SK-N-SH (cell line): Measurements from ENCODE around the gene C7. TPM values are rescaled to one million over a fixed set of nuclear protein-coding genes. Genes with fewer than 3 reads are reported as not detected.
A peak's percentile ranks its signal among the peaks of the same experiment; 100 is the strongest.

Experiments used
- CTCF ChIA-PET: fragments of 300-600, 350-600 bp; formaldehyde crosslinking; extraction: SDS; loops from one replicate; lab custom pipeline; 2021; lab: Yijun Ruan, JAX
- POLR2A ChIA-PET: fragments of 350-600 bp; sonication (Branson Sonifier 250); formaldehyde crosslinking; extraction: SDS; loops from one replicate; lab custom pipeline; 2020; ENCODE audit warnings: antibody characterized with exemption, inconsistent platforms; lab: Yijun Ruan, JAX
- DNase-seq: peaks from one replicate; pipeline ENCODE4 v3.0.0; 2012
- H2AFZ ChIP-seq: fragments of 200-600 bp; sonication (generic); 2 replicates; pipeline ENCODE4 v1.8.1; 2016; ENCODE audit warnings: antibody characterized with exemption, mild to moderate bottlenecking, low read depth
- H3F3A ChIP-seq: fragments of 200-600 bp; sonication (generic); replicated peaks from 2 replicates; pipeline ENCODE3; 2016; ENCODE audit warnings: antibody characterized with exemption, mild to moderate bottlenecking; ENCODE audit not compliant: insufficient read depth
- H3K27ac ChIP-seq, 2 experiments: fragments of 200-500 bp in 1 of 2; fragments of 200-600 bp in 1 of 2; sonication (Bioruptor generic) in 1 of 2; sonication (generic), shearing (Covaris generic) in 1 of 2; 2 replicates each; pipeline versions ENCODE4 v1.5.1 to v1.6.1; 2014 to 2016; ENCODE audit warnings: low read depth in 2 of 2, inconsistent platforms in 1 of 2, low read length in 1 of 2, mild to moderate bottlenecking in 1 of 2, mixed read lengths in 1 of 2
- H3K27me3 ChIP-seq: fragments of 200-600 bp; sonication (generic), shearing (Covaris generic); 2 replicates; pipeline ENCODE4 v1.6.1; 2016; ENCODE audit warnings: mixed run types; ENCODE audit not compliant: insufficient read depth
- H3K36me3 ChIP-seq, 2 experiments: fragments of 200-500 bp in 1 of 2; fragments of 200-600 bp in 1 of 2; sonication (Bioruptor generic) in 1 of 2; sonication (generic) in 1 of 2; replicated peaks in 1 of 2; 2 replicates each; pipeline versions ENCODE3 to v1.5.1; 2014 to 2016; ENCODE audit warnings: low read length in 1 of 2, mild to moderate bottlenecking in 1 of 2; ENCODE audit not compliant: insufficient read depth in 2 of 2, control insufficient read depth in 1 of 2
- H3K4me1 ChIP-seq, 2 experiments: fragments of 200-500 bp in 1 of 2; fragments of 200-600 bp in 1 of 2; sonication (Bioruptor generic) in 1 of 2; sonication (generic), shearing (Covaris generic) in 1 of 2; 2 replicates each; pipeline versions ENCODE4 v1.5.1 to v1.6.1; 2014 to 2016; ENCODE audit warnings: low read depth in 1 of 2, low read length in 1 of 2, mixed run types in 1 of 2; ENCODE audit not compliant: insufficient read depth in 2 of 2, control insufficient read depth in 1 of 2
- H3K4me2 ChIP-seq: fragments of 200-600 bp; sonication (generic), shearing (Covaris generic); 2 replicates; pipeline ENCODE4 v1.6.1; 2017; ENCODE audit warnings: mixed run types
- H3K4me3 ChIP-seq, 2 experiments: fragments of 200-500 bp in 1 of 2; fragments of 200-600 bp in 1 of 2; sonication (Bioruptor generic) in 1 of 2; sonication (generic), shearing (Covaris generic) in 1 of 2; 2 replicates each; pipeline versions ENCODE4 v1.5.1 to v1.8.1; 2014 to 2016; ENCODE audit warnings: low read depth in 2 of 2, inconsistent platforms in 1 of 2, low read length in 1 of 2, mild to moderate bottlenecking in 1 of 2, mixed read lengths in 1 of 2, moderate library complexity in 1 of 2
- H3K79me2 ChIP-seq: fragments of 200-600 bp; sonication (generic); 2 replicates; pipeline ENCODE4 v1.8.1; 2017; ENCODE audit warnings: mild to moderate bottlenecking; ENCODE audit not compliant: insufficient read depth
- H3K9ac ChIP-seq: fragments of 200-600 bp; sonication (generic); 2 replicates; pipeline ENCODE4 v1.6.1; 2017; ENCODE audit warnings: mixed run types
- H3K9me2 ChIP-seq: fragments of 200-600 bp; sonication (generic); 2 replicates; pipeline ENCODE4 v1.6.1; 2017; ENCODE audit warnings: mixed run types
- H3K9me3 ChIP-seq: fragments of 200-600 bp; sonication (generic); 2 replicates; pipeline ENCODE4 v1.6.1; 2017; ENCODE audit warnings: mixed run types, mild to moderate bottlenecking, moderate library complexity
- H4K20me1 ChIP-seq: fragments of 200-600 bp; sonication (generic); 2 replicates; pipeline ENCODE4 v1.6.1; 2017; ENCODE audit warnings: mild to moderate bottlenecking, mixed run types; ENCODE audit not compliant: insufficient read depth
- EP300 ChIP-seq, 2 experiments: IDR thresholded peaks; 2 replicates each; pipeline versions ENCODE4 v1.4.0 to v1.6.1; 2012; ENCODE audit warnings: borderline replicate concordance in 1 of 2, low read depth in 1 of 2, low read length in 1 of 2
- FOXM1 ChIP-seq: IDR thresholded peaks from 2 replicates; pipeline ENCODE4 v1.4.0; 2012; ENCODE audit warnings: low read depth, mild to moderate bottlenecking
- GATA2 ChIP-seq: sonication (generic); formaldehyde crosslinking; IDR thresholded peaks from 2 replicates; pipeline ENCODE4 v1.5.0; 2020; ENCODE audit warnings: mild to moderate bottlenecking, missing genetic modification reagents
- IRF3 ChIP-seq: fragments of 150-350 bp; IDR thresholded peaks from 2 replicates; pipeline ENCODE4 v1.6.1; 2016; ENCODE audit warnings: mild to moderate bottlenecking, low read depth, low read length
- MEF2A ChIP-seq: IDR thresholded peaks from 2 replicates; pipeline ENCODE4 v1.4.0; 2012; ENCODE audit warnings: low read depth, borderline replicate concordance
- NFIC ChIP-seq: IDR thresholded peaks from 2 replicates; pipeline ENCODE4 v1.4.0; 2012; ENCODE audit warnings: borderline replicate concordance
- PBX3 ChIP-seq: IDR thresholded peaks from 2 replicates; pipeline ENCODE4; 2012
- POLR2AphosphoS5 ChIP-seq: IDR thresholded peaks from 2 replicates; pipeline ENCODE4 v1.6.1; 2012; ENCODE audit warnings: low read depth, low read length
- RAD21 ChIP-seq: IDR thresholded peaks from 2 replicates; pipeline ENCODE4 v1.6.1; 2012; ENCODE audit warnings: mild to moderate bottlenecking, low read length
- RCOR1 ChIP-seq: fragments of 150-350 bp; IDR thresholded peaks from 2 replicates; pipeline ENCODE4 v1.6.1; 2017; ENCODE audit warnings: antibody characterized with exemption, low read length
- RFX5 ChIP-seq: IDR thresholded peaks from 2 replicates; pipeline ENCODE4 v1.6.1; 2012; ENCODE audit warnings: mild to moderate bottlenecking, improper control_type of control experiment, low read length
- SIN3A ChIP-seq: IDR thresholded peaks from 2 replicates; pipeline ENCODE4 v1.6.1; 2012; ENCODE audit warnings: low read depth, mild to moderate bottlenecking, low read length, moderate library complexity, borderline replicate concordance
- TAF1 ChIP-seq: IDR thresholded peaks from 2 replicates; pipeline ENCODE4 v1.6.1; 2012; ENCODE audit warnings: low read depth, mild to moderate bottlenecking, low read length, moderate library complexity, borderline replicate concordance
- TCF12 ChIP-seq: IDR thresholded peaks from 2 replicates; pipeline ENCODE4 v1.4.0; 2012
- TEAD4 ChIP-seq: IDR thresholded peaks from 2 replicates; pipeline ENCODE4 v1.4.0; 2012; ENCODE audit warnings: mild to moderate bottlenecking, borderline replicate concordance; ENCODE audit not compliant: insufficient read depth
- YY1 ChIP-seq: IDR thresholded peaks from 2 replicates; pipeline ENCODE4 v1.4.0; 2012; ENCODE audit warnings: low read depth, mild to moderate bottlenecking
- WGBS: methylation state at CpG from one replicate; pipeline ENCODE4 v1.1.6; 2017; ENCODE audit warnings: low lambda C conversion rate; 5-methylcytosine and 5-hydroxymethylcytosine counted together
- polyA plus RNA-seq, 3 experiments: library from polyadenylated mRNA; depleted of rRNA; stranded (reverse); fragments of >200 nt; gene quantifications; 2 replicates each; pipeline ENCODE4 v1.2.3, GENCODE V29; 2012
- TF ChIP-seq, protein P1 (sequence below): IDR thresholded peaks from 2 replicates; pipeline ENCODE4 v1.4.0; 2012; ENCODE audit warnings: low read depth, borderline replicate concordance

The C7 gene
- polyA plus RNA-seq, 1 of the 3 experiments (the other 2 are of a cell fraction) = 11.1 TPM

- TF ChIP-seq IRF3 (no peak), NFIC (no peak), GATA2 (CRISPR knock-in tag) (no peak), FOXM1 (no peak), PBX3 (no peak), MEF2A (no peak), POLR2AphosphoS5 (no peak), RAD21 (no peak), SIN3A (no peak), TCF12 (no peak), YY1 (no peak), TEAD4 (no peak), RFX5 (no peak)
- TF ChIP-seq, protein P1, sequence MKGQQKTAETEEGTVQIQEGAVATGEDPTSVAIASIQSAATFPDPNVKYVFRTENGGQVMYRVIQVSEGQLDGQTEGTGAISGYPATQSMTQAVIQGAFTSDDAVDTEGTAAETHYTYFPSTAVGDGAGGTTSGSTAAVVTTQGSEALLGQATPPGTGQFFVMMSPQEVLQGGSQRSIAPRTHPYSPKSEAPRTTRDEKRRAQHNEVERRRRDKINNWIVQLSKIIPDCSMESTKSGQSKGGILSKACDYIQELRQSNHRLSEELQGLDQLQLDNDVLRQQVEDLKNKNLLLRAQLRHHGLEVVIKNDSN = no peak
Measured at GRCh38 chr5:41004931-41005330, 95.6 kb downstream of the C7 start (continued).

- Histone ChIP-seq H3K36me3 (no peaks in the 10 kb centered on the region), H4K20me1 (no peaks in the 10 kb centered on the region), H3K4me2 (no peak overlapping the region), H3K9me3 (no peaks in the 10 kb centered on the region), H3K4me1 (peaks cover 0 to 13% of the 10 kb centered on the region in 2 experiments; a peak in 2 of 4 replicates), H3F3A (no peaks in the 10 kb centered on the region), H3K27me3 (no peaks in the 10 kb centered on the region), H3K9ac (no peak overlapping the region), H3K4me3 (no peak overlapping the region), H2AFZ (no peak overlapping the region), H3K79me2 (no peaks in the 10 kb centered on the region), H3K9me2 (no peaks in the 10 kb centered on the region), H3K27ac (peak overlapping the region in 1 of 2 experiments; percentile 71; a peak in 2 of 4 replicates)
- DNase-seq = peak; percentile 17
- peak; percentile 49; the same call in 1 of the 2 replicates for TF ChIP-seq RCOR1
- no peak for TF ChIP-seq TAF1
- TF ChIP-seq RAD21 = peak; percentile 15; the same call in 1 of the 2 replicates
- TF ChIP-seq EP300 (IDR thresholded peaks at IDR 0.05; ENCODE audit: borderline replicate concordance in 1 of 2, low read depth in 1 of 2, low read length in 1 of 2) = peak in 1 of 2 experiments; percentile 82; a peak in 2 of 4 replicates
- TF ChIP-seq GATA2 (CRISPR knock-in tag) = peak; percentile 40
- WGBS = 26% methylated on average over 4 of the region's 4 CpGs
- ChIA-PET POLR2A (no interaction called here), CTCF (interaction anchor here (1.3 kb wide), 1 partner anchor 11 kb away, joined by 3 read pairs; no protein-coding TSS in a partner anchor)
Measured at GRCh38 chr5:41009232-41009631, 99.9 kb downstream of the C7 start.
